K562 (cell line): Measurements from ENCODE around the gene PXK. TPM values are rescaled to one million over a fixed set of nuclear protein-coding genes. Genes with fewer than 3 reads are reported as not detected.

ENCODE experiments used
- ATAC-seq: fragments of 200-7000 bp; cut with Tn5 transposase; 3 replicates; pipeline ENCODE4 v1.9.1; 2020; ENCODE audit warnings: moderate library complexity
- BruUV-seq: library from RNA; stranded (reverse); fragments of 400-500 nt; replicated peaks from 2 replicates; lab custom pipeline; 2021; lab: Mats Ljungman, UMichigan
- CTCF ChIA-PET: fragments of 300-600 bp; formaldehyde crosslinking; extraction: SDS; loops from one replicate; lab custom pipeline; 2021; ENCODE audit warnings: low intra/inter-chr PET ratio; lab: Yijun Ruan, JAX
- POLR2A ChIA-PET: fragments of 300-600, 350-650 bp; sonication (Branson Sonifier 250); formaldehyde crosslinking; extraction: SDS; loops from one replicate; lab custom pipeline; 2021; ENCODE audit warnings: antibody characterized with exemption, inconsistent platforms; lab: Yijun Ruan, JAX
- DNase-seq, 4 experiments: peaks; one replicate each; pipeline versions ENCODE4 v3.0.0 to v3.0.0-alpha.2; 2011 to 2018; ENCODE audit warnings: low spot score in 3 of 4, mixed read lengths in 3 of 4; ENCODE audit errors: extremely low read depth in 1 of 4
- FAIRE-seq: peaks from 2 replicates; lab custom pipeline; 2011; peaks lifted over from hg19 to GRCh38; lab: Jason Lieb, UNC
- H2AFZ ChIP-seq: 2 replicates; pipeline ENCODE4 v1.6.0; 2011; ENCODE audit warnings: low read depth, low read length, control low read depth, inconsistent platforms
- H3K27ac ChIP-seq: fragments of 200-600 bp; 3 replicates; pipeline ENCODE4 v1.8.0; 2011; ENCODE audit warnings: low read depth, mild to moderate bottlenecking, control low read depth, inconsistent platforms, low read length, moderate library complexity, mixed read lengths; ENCODE audit errors: extremely low read depth
- H3K27me3 ChIP-seq, 2 experiments: fragments of 300-600 bp in 1 of 2; 2 replicates in 1 of 2; 3 replicates in 1 of 2; pipeline versions ENCODE4 v1.6.0 to v1.8.0; 2011; ENCODE audit warnings: inconsistent platforms in 2 of 2, low read length in 2 of 2, mild to moderate bottlenecking in 1 of 2, mixed read lengths in 1 of 2, moderate library complexity in 1 of 2; ENCODE audit not compliant: control insufficient read depth in 2 of 2, insufficient read depth in 2 of 2
- H3K36me3 ChIP-seq: fragments of 300-600 bp; 3 replicates; pipeline ENCODE4 v1.8.0; 2011; ENCODE audit warnings: mild to moderate bottlenecking, low read length, inconsistent platforms; ENCODE audit not compliant: control insufficient read depth, insufficient read depth
- H3K4me1 ChIP-seq, 2 experiments: fragments of 200-600 bp in 1 of 2; replicated peaks in 1 of 2; 2 replicates in 1 of 2; 3 replicates in 1 of 2; pipeline versions ENCODE4 v1.5.1 to v1.8.0; 2011; ENCODE audit warnings: inconsistent platforms in 2 of 2, low read length in 2 of 2, mild to moderate bottlenecking in 1 of 2, mixed read lengths in 1 of 2, moderate library complexity in 1 of 2; ENCODE audit not compliant: control insufficient read depth in 2 of 2, insufficient read depth in 2 of 2
- H3K4me2 ChIP-seq: 2 replicates; pipeline ENCODE4 v1.6.1; 2011; ENCODE audit warnings: low read length, control low read depth, inconsistent platforms, mixed read lengths; ENCODE audit not compliant: insufficient read depth
- H3K4me3 ChIP-seq: fragments of 200-600 bp; sonication (generic), shearing (Covaris generic); 2 replicates; pipeline ENCODE4 v1.5.1; 2016; ENCODE audit warnings: control low read depth, inconsistent platforms
- H3K79me2 ChIP-seq: fragments of 200-600 bp; 3 replicates; pipeline ENCODE4 v1.8.0; 2011; ENCODE audit warnings: low read length, inconsistent platforms; ENCODE audit not compliant: control insufficient read depth, insufficient read depth
- H3K9ac ChIP-seq, 2 experiments: 2 replicates each; pipeline versions ENCODE4 v1.6.0 to v1.6.1; 2011; ENCODE audit warnings: low read depth in 2 of 2, low read length in 2 of 2, control low read depth in 1 of 2, inconsistent platforms in 1 of 2, mild to moderate bottlenecking in 1 of 2, mixed read lengths in 1 of 2; ENCODE audit not compliant: insufficient read depth in 1 of 2
- H3K9me1 ChIP-seq: one replicate; pipeline ENCODE4 v1.6.0; 2011; ENCODE audit warnings: inconsistent platforms, mild to moderate bottlenecking, low read length, moderate library complexity; ENCODE audit not compliant: control insufficient read depth, insufficient read depth
- H3K9me3 ChIP-seq: replicated peaks from 2 replicates; pipeline ENCODE4 v1.5.1; 2011; ENCODE audit warnings: low read depth, low read length, inconsistent platforms; ENCODE audit not compliant: control insufficient read depth, insufficient read depth
- H4K20me1 ChIP-seq: replicated peaks from 2 replicates; pipeline ENCODE4 v1.6.1; 2011; ENCODE audit warnings: low read length, inconsistent platforms, mixed read lengths; ENCODE audit not compliant: control insufficient read depth, insufficient read depth
- SAFB2 ChIP-seq: fragments of 200-400 bp; formaldehyde crosslinking; IDR thresholded peaks from 2 replicates; pipeline ENCODE4 v1.6.1; 2018; ENCODE audit warnings: borderline replicate concordance, low read length, low read depth, moderate library complexity; ENCODE audit not compliant: severe bottlenecking
- ZBTB7A ChIP-seq: IDR thresholded peaks from 2 replicates; pipeline ENCODE4 v1.6.1; 2011; ENCODE audit warnings: low read depth, mild to moderate bottlenecking, low read length, moderate library complexity, borderline replicate concordance; ENCODE audit not compliant: control insufficient read depth
- ZKSCAN8 ChIP-seq: fragments of 200-800 bp; sonication (Bioruptor generic); IDR thresholded peaks from 2 replicates; pipeline ENCODE4 v1.6.1; 2016; ENCODE audit warnings: missing genetic modification characterization, missing compliant biosample characterization
- ZNF77 ChIP-seq: fragments of 250-450 bp; sonication (Bioruptor Pico); IDR thresholded peaks from 2 replicates; pipeline ENCODE4 v1.5.0; 2020
- WGBS: fragments of 100-300 bp; shearing (Covaris generic); methylation state at CpG from one replicate; pipeline ENCODE4 v1.1.6; 2016; ENCODE audit warnings: low coverage, mixed read lengths; ENCODE audit not compliant: insufficient coverage; ENCODE audit errors: missing lambda C conversion rate; 5-methylcytosine and 5-hydroxymethylcytosine counted together
- in situ Hi-C: fragments of 300-500 bp; cut with MboI; formaldehyde crosslinking; loops from 4 replicates; pipeline ENCODE4 v1.15.0; 2018; ENCODE audit warnings: inconsistent platforms, mixed read lengths
- intact Hi-C: fragments of 100-400 bp; cut with micrococcal nuclease; formaldehyde crosslinking; loops from 2 replicates; pipeline ENCODE4 v1.14.2; 2022
- polyA plus RNA-seq, 8 experiments: library from polyadenylated mRNA; depleted of rRNA in 4 of 8; stranded (reverse) in 5 of 8; unstranded in 3 of 8; fragments of >200 nt; fragmentation: Nextera tagmentation in 2 of 8; fragmentation: Illumina TruSeq in 1 of 8; extraction: Ambion mirVana in 2 of 8; extraction: Trizol in 1 of 8; gene quantifications; 2 replicates each; pipeline versions ENCODE4 v1.2.1 to v1.2.3, GENCODE V29; 2011 to 2014; ENCODE audit warnings: inconsistent platforms in 1 of 8, missing spikeins in 1 of 8
- total RNA-seq, 7 experiments: library from RNA; depleted of rRNA in 6 of 7; stranded (reverse); fragments of >200 nt in 6 of 7; fragmentation: Illumina TruSeq in 2 of 7; extraction: Trizol in 2 of 7; gene quantifications; 2 replicates each; pipeline versions ENCODE4 v1.2.1 to v1.2.3, GENCODE V29; 2011 to 2021; ENCODE audit warnings: low replicate concordance in 1 of 7
- TF ChIP-seq, protein P1 (sequence below), 2 experiments: fragments of 450-650 bp; formaldehyde crosslinking in 1 of 2; IDR thresholded peaks; 2 replicates each; pipeline versions ENCODE4 v1.4.0 to v1.6.1; 2014 to 2020; ENCODE audit warnings: mild to moderate bottlenecking in 2 of 2, borderline replicate concordance in 1 of 2, low read depth in 1 of 2

The PXK gene
- total and polyA plus RNA-seq, 9 of the 15 experiments (the other 6 are each of a cell fraction or from before 2014, with no cell fraction given) = 3.3 to 19.9 (median 11.3) TPM

- in situ Hi-C loops (no loop called here), intact Hi-C loops (no loop called here)
- Histone ChIP-seq H3K9me1 (no peaks in the 10 kb centered on the region), H3K36me3 (no peaks in the 10 kb centered on the region), H3K4me1 (peaks cover 0 to 10% of the 10 kb centered on the region in 2 experiments; a peak in 4 of 5 replicates), H4K20me1 (no peaks in the 10 kb centered on the region), H3K9me3 (no peaks in the 10 kb centered on the region), H3K27ac (no peak overlapping the region), H3K79me2 (no peaks in the 10 kb centered on the region), H2AFZ (no peak overlapping the region), H3K4me3 (no peak overlapping the region), H3K27me3 (no peaks in the 10 kb centered on the region), H3K4me2 (no peak overlapping the region), H3K9ac (no peak overlapping the region)
- TF ChIP-seq ZNF77 (no peak), SAFB2 (no peak), ZKSCAN8 (CRISPR knock-in tag) (no peak), ZBTB7A (no peak)
- TF ChIP-seq, protein P1, sequence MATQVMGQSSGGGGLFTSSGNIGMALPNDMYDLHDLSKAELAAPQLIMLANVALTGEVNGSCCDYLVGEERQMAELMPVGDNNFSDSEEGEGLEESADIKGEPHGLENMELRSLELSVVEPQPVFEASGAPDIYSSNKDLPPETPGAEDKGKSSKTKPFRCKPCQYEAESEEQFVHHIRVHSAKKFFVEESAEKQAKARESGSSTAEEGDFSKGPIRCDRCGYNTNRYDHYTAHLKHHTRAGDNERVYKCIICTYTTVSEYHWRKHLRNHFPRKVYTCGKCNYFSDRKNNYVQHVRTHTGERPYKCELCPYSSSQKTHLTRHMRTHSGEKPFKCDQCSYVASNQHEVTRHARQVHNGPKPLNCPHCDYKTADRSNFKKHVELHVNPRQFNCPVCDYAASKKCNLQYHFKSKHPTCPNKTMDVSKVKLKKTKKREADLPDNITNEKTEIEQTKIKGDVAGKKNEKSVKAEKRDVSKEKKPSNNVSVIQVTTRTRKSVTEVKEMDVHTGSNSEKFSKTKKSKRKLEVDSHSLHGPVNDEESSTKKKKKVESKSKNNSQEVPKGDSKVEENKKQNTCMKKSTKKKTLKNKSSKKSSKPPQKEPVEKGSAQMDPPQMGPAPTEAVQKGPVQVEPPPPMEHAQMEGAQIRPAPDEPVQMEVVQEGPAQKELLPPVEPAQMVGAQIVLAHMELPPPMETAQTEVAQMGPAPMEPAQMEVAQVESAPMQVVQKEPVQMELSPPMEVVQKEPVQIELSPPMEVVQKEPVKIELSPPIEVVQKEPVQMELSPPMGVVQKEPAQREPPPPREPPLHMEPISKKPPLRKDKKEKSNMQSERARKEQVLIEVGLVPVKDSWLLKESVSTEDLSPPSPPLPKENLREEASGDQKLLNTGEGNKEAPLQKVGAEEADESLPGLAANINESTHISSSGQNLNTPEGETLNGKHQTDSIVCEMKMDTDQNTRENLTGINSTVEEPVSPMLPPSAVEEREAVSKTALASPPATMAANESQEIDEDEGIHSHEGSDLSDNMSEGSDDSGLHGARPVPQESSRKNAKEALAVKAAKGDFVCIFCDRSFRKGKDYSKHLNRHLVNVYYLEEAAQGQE (IDR thresholded peaks at IDR 0.05; ENCODE audit: borderline replicate concordance) = no peak
- TF ChIP-seq, protein P1 (CRISPR knock-in tag; IDR thresholded peaks at IDR 0.05; ENCODE audit: low read depth) = no peak
- ChIA-PET CTCF (no interaction called here), POLR2A (no interaction called here)
- WGBS = no CpG with 5 or more reads among the region's 1 CpG
- no peak for ATAC-seq
- DNase-seq = no peak
- FAIRE-seq = no peak
- BruUV-seq = no TSS peak
These were observed 140.6 kb downstream of the PXK start for GRCh38 chr3:58473275-58473674.
